Putamen (tissue), 1 donor: Measurements from ENCODE around the gene EPHB3.

Experiments
- DNase-seq: peaks from one replicate; pipeline ENCODE4 v3.0.0-alpha.2; 2016; ENCODE audit warnings: low spot score

The EPHB3 gene

DNA sequence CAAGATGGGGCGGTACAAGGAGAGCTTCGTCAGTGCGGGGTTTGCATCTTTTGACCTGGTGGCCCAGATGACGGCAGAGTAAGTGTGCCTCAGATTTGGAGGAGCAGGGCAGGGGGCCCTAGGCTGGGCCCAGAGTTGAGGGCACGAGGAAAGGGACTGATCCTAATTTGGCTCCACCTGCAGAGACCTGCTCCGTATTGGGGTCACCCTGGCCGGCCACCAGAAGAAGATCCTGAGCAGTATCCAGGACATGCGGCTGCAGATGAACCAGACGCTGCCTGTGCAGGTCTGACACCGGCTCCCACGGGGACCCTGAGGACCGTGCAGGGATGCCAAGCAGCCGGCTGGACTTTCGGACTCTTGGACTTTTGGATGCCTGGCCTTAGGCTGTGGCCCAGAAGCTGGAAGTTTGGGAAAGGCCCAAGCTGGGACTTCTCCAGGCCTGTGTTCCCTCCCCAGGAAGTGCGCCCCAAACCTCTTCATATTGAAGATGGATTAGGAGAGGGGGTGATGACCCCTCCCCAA lies 19.8 kb downstream of the EPHB3 start:
- no peak for DNase-seq

DNA sequence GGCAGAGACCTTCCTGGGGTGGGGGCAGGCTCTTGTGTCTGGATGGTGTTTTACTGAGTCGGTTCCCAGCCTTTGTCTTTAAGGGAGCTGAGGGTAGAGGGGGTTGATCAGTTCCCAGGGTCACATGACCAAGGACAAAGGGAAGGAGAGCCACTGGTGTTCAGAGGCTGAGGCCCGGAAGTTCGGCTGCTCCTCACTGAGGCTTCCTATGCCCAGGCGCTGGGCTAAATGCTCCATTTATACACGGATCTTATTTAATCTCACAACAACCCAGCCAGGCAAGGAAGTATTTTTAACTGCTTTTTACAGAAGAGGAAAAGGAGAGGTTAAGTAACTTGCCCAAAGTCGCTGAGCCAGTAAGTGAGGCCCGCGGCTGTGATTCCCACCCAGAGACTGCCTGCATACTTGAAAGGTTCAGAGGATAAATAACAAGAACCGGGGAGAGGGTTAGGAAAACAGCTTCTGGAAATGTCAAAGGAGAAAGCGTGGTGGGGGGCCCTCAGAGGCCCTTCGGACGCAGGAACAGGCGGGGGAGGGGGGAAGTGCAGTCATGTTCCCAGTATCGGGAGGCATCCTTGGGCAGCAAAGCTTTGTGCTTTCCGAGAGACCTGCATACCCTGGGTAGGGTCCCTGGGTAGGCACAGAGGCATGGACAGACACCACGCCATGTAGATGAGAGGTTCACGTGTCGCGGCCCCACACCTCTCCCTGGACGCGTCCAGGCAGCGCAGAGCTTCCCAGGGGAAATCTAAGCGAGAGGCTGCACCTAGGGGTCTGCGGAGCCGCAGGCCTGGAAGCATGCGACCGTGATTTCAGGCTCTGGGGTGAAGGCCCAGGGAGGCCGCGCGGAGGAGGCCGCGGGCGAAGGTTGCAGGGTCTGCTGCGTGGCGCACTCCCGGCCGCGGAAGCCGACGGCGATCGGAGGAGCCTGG lies 21.3 kb downstream of the EPHB3 start:
- DNase-seq = peak; percentile 69

GRCh38 chr3:184583578-184584451 lies 22.2 kb downstream of the EPHB3 start:
- DNase-seq = peak; percentile 74

- DNase-seq = no peak
Measured at GRCh38 chr3:184584464-184584891, 22.9 kb downstream of the EPHB3 start.

GRCh38 chr3:184585545-184585944 lies 24.0 kb downstream of the EPHB3 start:
- no peak for DNase-seq

DNA sequence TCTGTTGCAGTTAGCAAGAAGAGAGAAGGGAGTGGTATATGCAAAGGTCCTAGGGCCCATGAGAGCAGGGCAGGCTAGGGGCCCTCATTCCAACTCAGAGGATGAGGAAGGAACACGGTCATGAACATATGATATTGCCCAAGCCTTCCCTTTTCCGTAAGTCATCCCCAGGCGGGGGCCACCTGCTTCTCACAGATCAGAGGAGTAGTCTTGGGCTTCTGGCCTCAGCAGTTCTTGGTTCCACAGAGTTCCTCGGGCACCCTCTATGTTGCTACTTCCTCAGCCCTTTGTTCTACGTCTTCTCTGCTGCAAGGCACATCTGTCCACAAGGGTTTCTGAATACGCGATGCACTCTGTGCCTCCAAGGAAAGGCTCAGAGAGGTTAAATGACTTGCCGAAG lies 25.3 kb downstream of the EPHB3 start:
- DNase-seq = no peak

GRCh38 chr3:184588776-184589175 lies 27.2 kb downstream of the EPHB3 start:
- DNase-seq = no peak

GRCh38 chr3:184590795-184591194 lies 29.2 kb downstream of the EPHB3 start:
- DNase-seq = no peak

DNA sequence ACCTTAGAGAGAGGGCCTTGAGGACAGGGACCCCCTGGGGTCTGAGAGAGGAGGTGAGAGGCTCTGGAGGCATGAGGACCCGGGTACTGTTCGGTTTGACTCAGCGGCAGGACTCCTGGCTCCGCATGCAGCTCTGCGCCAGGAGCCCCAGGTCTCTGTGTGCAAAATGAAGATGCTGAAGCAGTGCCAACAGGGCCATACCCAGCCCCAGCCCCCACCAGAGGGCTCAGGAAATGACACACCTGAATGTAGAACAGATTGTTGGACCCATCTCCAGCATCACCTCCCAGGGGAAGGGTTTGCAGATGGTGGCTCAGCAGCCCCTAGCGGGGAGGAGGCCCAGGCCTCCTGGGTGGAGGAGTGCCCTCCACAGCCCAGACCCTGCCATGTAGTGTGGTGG lies 30.2 kb downstream of the EPHB3 start:
- DNase-seq = no peak

DNA sequence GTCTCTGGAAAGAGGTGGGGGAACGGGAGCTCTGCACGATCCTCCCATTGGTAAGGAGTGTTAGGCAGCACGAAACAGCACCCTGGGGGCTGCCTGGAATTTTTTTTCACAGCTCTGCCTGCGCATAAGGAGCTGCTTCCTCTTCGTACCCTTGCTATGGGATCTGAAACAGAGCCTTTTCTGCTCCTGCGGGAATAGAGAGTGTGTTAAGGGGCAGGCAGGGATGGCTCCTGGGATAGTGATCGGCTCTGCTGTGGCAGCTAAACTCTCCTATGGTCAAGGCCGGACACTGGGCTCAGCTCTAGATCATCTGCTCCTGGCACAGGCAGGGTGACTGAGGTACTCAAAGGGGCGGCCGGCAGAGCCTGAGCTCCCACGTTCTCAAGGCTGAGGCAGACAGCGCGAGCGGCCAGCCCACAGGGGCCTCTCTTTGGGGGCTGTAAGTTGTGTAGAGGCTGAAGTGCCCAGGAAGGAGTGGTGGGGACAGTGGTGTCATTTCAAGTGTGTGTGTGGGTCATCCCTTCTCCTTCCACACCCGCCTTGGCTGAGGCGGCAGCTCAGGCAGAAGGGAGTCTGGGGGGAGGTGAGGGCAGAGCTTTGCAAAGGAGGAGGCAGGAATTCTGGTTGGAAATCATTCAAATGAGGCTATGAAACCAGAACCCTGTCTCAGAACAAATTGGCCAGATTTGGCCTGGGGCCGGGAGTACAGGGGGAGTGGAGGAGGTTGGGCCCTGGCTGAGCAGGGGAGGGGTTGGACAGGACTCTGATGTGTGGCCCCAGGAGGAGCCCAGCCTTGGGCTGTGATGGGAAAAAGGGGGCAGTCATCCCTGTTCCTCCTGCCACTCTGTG lies 31.0 kb downstream of the EPHB3 start:
- DNase-seq = no peak

GRCh38 chr3:184593220-184593927 lies 31.8 kb downstream of the EPHB3 start:
- DNase-seq = no peak

GRCh38 chr3:184593928-184594303 lies 32.3 kb downstream of the EPHB3 start:
- no peak for DNase-seq

- no peak for DNase-seq
Measured at GRCh38 chr3:184594371-184595001, 32.9 kb downstream of the EPHB3 start.

DNA sequence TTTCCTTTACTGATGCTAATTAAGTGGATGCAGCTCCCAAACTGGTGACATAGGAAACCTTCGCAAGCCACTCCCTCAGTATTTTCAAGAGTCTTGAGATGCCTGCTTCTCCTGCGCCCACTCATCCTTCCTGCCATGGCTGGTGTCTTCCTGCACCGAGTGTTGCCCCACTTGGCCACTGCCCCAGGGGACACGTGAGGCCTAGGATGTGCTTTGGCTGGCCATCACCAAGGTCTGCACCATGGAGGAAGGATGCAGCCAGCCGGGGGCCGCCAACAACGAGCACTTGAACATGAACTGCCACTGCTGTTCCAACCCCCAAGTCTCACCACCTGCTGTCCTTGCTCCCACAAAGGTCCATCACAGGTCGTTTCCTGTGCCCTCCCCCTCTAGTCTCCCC lies 34.1 kb downstream of the EPHB3 start:
- no peak for DNase-seq

DNA sequence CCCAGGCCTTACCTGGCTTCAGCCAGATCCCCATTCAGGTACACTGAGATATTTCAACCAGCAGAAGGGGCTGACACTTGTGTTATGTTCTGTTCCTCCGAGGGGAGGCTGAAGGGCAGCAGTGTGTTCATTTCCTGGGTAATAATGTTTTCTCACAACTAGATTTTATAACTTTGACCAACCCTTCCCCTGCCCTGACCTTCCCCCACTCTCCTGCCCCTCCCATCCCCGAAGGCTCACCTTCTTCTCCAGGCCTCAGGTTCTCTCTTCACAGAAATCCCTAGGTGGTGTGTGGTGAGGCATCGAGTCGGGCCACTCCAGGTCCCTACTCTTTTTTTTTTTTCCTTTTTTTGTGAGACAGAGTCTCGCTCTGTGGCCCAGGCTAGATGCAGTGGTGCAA lies 34.6 kb downstream of the EPHB3 start:
- DNase-seq = no peak

- no peak for DNase-seq
Measured at GRCh38 chr3:184596886-184597575, 35.4 kb downstream of the EPHB3 start.

DNA sequence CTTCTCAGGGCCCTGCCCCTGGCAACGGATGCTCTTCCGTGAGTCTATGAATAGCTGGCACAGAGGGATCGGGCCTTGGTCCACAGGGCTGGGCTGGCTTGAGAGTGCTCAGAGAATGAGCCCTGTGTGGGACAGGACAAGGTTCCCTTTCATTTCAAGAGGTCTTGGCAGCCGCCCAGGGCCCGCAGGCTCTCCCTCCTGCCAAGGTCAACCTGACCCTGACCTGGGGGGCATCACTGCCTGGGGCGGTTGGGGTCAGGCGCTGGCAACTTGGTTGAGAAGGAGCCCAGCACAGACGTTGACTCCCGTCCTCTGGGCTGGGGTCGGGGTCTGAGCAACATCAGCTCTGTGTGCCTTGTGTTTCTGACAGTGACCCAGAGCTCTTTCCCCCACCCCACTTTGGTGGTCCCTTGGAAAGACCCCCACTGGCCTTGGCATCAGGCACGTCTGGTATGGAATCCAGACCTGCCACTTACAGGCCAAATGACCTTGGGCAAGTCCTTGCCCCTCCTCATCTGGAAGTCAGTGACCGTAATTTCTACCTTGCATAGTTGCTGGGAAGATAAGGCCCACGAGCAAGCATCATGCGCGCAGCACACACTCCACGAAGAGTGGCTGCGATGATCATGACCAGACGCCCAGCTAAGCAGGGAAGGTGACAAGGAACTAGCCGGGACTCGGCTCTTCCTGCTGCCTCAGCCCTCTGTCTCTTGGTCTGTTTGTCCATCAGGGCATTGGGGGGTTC lies 36.4 kb downstream of the EPHB3 start:
- peak; percentile 17 for DNase-seq

DNA sequence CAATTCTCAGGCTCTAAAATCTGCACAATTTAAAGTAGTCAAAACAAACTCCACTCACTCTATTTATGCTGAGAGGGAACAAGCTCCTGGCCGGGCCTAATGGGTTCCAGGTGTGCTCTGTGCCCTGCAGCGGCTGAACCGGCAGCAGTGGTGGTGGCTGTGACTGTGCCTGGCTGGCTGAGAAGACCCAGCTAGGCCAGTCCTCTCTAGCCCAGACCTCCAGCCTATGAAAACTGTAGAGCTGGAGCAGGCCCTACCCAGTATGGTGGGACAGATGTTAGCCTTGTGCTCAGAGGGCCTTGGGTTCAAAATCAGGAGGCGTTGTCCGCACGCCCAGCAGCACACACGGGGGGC lies 37.0 kb downstream of the EPHB3 start:
- no peak for DNase-seq

DNA sequence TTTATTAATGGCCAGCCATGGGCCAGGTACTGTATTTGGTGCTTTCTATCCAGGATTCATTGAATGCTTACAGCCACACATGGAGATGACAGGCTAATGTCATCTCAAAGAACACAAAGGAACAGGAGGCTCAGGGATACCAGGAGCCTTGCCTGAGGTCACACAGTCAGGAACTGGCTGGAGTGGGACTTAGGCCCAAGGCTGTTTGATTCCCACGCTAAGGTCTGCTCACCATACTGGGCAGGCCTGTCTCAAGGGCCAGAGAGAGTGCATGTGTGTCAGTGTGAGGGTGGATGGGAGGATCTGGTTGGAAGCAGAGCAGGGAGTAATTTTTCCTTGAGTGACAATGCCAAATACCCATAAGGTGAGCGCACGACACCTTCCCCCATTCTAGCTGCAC lies 37.6 kb downstream of the EPHB3 start:
- DNase-seq = no peak
